Right hindlimb (tissue), 1 donor: ENCODE results near the gene ADM5.
A peak's percentile ranks its signal among the peaks of the same experiment; 100 is the strongest.

Source experiments
- DNase-seq: peaks from one replicate; pipeline ENCODE4 v3.0.0-alpha.2; 2018

Gene ADM5

DNA sequence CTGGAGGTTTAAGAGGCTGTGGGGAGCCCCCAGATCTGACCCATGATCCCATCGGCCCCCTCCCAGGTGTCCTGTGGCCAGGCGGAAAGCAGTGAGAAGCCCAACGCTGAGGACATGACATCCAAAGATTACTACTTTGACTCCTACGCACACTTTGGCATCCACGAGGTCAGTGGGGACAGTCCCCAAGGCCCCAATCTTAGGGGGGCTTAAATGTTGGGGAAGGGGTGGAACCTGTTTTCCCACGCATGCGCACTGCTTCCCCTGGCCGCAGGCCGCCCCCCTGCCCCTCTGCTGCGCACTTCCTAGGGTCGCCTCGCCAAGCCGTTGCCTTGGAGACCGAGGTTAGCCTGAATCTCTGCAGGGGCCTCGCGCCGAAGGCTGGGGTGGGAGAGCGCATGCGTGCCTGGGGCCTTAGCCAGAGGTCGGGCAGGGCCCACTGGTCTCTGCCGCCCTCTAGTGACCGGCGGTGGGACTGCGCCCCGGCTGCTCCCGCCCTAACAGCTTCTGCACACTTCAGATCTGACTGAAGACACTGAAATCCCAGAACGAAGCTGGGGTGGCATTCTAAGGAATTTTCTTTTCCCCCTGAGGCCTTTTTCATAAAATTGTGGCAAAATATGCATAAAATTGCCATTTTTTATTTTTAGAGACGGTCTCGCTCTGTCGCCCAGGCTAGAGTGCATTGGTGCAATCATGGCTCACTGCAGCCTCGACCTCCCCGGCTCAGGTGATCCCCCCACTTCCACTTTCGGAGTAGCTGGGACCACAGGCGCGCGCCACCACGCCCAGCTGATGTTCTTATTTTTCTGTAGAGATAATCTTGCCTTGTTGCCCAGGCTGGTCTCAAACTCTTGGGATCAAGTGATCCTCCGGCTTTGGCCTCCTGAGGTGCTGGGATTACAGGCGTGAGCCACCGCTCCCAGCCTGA lies 8.7 kb upstream of the ADM5 start:
- DNase-seq, result peak; percentile 96

DNA sequence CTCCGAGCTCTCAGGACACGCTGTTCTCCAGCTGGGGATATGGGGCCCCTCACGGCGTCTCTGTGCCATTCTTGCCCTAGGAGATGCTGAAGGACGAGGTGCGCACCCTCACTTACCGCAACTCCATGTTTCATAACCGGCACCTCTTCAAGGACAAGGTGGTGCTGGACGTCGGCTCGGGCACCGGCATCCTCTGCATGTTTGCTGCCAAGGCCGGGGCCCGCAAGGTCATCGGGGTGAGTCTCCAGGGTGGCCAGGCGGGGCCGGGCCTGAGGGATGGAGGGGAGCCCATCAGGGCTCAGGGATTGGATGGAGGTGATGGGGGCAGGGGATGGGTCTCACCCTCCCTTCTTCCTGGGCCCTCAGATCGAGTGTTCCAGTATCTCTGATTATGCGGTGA lies 7.6 kb upstream of the ADM5 start:
- DNase-seq, result no peak

- no peak for DNase-seq
Observed at GRCh38 chr19:49682274-49682673, 7.1 kb upstream of the ADM5 start.

DNA sequence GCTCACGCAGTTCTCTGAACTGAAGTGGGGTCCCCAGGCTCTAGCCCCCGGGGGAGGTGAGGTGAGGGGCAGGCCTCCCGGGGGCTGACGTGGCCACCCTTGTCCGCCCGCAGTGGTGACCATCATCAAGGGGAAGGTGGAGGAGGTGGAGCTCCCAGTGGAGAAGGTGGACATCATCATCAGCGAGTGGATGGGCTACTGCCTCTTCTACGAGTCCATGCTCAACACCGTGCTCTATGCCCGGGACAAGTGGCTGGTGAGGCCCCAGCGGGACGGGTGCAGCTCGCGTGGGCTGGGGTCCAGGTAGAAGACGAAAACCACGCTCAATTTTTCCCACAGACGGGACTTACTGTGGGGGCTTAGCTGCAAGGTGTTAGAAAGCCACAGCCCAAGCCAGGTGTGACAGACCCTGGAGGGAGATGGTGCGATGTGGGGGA lies 5.6 kb upstream of the ADM5 start:
- DNase-seq, result no peak

- no peak for DNase-seq
Observed at GRCh38 chr19:49684251-49684982, 5.0 kb upstream of the ADM5 start.

DNA sequence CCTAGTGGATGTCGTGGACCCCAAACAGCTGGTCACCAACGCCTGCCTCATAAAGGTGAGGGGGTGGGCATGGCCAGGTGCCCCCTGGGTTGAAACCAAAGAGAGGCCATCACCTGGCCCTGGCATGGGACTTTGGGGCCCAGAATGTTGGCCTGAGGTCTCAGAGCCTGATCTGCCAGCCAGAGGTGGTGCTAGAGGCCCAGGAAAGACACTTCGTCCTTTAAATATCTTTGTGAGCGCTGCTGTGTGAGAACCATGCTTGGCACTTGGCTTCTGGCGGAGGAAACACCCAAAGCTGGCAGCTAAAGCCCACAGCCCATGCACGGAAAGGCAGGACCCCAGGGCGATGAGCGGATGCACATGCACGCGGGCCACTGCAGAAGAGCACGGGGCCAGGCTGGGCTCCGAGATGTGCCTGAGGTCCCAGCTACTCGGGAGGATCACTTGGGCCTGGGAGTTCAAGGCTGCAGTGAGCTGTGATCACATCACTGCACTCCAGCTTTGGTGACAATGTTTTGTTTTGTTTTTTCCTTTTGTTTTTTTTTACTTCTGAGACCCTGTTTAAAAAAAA lies 4.3 kb upstream of the ADM5 start:
- DNase-seq, result no peak

- DNase-seq, result no peak
Observed at GRCh38 chr19:49685845-49686332, 3.5 kb upstream of the ADM5 start.

DNA sequence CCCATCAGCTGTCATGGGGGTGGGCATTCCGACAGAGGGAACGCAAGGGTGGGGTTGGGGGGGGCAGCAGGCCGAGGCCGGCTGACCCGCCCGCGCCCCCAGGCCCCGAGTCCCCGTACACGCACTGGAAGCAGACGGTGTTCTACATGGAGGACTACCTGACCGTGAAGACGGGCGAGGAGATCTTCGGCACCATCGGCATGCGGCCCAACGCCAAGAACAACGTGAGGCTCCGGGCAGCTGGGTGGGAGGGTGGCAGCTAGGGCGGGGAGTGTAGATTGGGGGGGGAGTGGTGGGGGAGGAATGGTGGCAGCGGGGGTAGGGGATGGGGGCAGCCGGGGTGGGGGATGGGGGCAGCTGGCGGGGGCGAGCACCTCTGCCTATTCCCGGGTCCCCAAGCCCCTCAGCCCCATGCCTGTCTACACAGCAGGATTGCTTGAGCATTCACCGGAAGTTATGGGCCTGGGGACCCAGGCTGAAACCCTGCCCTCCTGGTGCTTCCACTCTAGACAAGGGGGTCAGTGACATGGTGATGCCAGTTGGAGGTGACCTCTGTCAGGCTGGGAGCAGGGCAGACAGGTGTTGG lies 2.8 kb upstream of the ADM5 start:
- no peak for DNase-seq

DNA sequence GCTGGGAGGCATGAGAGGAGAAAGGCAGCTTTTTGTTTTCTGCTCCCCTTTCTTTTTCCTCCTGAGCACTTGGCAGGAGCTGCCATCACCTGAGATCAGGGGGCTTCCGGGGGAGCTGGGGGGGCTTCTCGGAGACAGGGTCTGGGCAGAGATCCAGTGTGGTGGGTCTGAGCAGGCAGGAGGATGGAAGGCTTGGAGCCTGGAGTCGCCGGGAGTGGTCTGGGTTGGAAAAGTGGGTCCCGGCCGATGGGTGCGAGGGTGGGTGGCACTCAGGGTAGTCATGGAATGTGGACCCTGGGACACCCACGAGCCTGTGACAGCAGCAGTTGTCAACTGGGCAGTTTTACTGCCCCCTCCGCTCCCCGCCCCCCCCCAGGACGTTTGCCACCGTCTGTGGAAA lies 2.2 kb upstream of the ADM5 start:
- no peak for DNase-seq

DNA sequence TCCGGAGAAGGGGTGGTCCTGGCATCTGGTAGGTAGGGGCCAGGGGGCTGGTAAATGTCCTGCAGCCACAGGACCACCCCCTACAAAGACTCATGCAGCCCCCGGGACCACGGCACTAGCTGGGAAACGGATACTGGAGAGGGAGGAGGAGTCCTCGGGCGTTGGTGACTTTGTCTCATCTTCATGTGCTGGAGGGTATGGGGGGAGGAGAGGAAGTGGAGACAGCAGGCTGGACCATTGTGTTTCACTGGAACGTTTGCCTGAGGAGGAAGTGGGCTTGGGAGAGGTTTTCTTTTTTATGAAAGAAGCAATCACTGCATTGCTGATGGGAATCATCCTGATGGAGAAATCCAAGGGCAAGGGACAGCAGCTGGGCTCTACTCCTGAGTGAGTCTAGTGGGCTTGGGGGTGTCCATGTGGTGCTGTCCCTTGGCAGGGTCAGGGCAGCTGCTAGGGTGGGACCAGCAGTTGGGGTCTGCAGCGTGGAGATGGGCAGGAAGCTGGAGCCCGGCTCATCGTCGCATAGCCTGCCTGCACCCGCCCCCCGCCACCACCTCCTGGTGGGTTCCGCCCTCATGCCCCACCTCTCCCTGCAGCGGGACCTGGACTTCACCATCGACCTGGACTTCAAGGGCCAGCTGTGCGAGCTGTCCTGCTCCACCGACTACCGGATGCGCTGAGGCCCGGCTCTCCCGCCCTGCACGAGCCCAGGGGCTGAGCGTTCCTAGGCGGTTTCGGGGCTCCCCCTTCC lies 1.7 kb upstream of the ADM5 start:
- DNase-seq, result peak; percentile 43

GRCh38 chr19:49688531-49689132 lies 762 bp upstream of the ADM5 start:
- no peak for DNase-seq

GRCh38 chr19:49690079-49690655 lies 773 bp downstream of the ADM5 start:
- DNase-seq, result no peak

GRCh38 chr19:49690656-49691242 lies 1.4 kb downstream of the ADM5 start, which contains the start of gene CPT1C:
CPT1C (plus strand) TSS chr19:49691116; CDS start chr19:49692253, 1,137 bp downstream.
- DNase-seq, result peak; percentile 90

GRCh38 chr19:49691243-49692146 lies 2.1 kb downstream of the ADM5 start:
- peak; percentile 87 for DNase-seq

GRCh38 chr19:49692147-49692506 lies 2.7 kb downstream of the ADM5 start:
- no peak for DNase-seq

DNA sequence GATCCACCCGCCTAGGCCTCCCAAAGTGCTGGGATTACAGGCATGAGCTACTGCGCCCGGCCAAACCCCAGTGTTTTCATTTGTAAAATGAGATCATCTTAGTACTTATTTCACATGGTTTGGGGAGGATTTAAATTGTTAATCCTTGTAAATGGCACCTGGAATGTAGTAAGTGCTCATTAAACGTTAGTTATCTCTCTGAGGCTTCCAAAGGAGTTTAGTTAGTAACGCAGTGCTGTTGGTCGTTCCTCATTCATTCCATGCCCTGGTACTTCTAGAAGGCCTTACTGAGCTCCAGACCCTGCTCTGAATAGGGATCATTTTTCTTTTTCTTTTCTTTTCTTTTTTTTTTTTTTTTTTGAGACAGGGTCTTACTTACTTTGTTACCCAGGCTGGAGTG lies 6.7 kb downstream of the ADM5 start:
- no peak for DNase-seq

- no peak for DNase-seq
Observed at GRCh38 chr19:49696865-49697264, 7.5 kb downstream of the ADM5 start.

GRCh38 chr19:49699364-49699763 lies 10.0 kb downstream of the ADM5 start:
- DNase-seq, result no peak

- no peak for DNase-seq
Observed at GRCh38 chr19:49700563-49700962, 11.2 kb downstream of the ADM5 start.

DNA sequence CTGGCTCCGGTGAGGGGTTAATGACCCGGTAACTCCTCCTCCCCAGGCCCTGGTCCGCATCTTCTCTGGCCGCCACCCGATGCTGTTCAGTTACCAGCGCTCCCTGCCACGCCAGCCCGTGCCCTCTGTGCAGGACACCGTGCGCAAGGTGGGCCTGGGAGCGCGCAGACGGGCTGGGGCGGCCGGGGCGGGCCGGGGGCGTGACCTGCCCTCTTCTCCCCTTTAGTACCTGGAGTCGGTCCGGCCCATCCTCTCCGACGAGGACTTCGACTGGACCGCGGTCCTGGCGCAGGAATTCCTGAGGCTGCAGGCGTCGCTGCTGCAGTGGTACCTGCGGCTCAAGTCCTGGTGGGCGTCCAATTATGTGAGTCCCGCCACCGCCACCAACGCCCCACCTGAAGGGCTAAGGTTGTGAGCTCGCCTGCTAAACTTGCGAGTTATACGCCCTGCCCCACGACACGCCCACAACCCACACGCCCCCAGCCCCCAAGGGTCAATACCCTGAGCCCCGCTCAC lies 11.9 kb downstream of the ADM5 start:
- DNase-seq, result no peak
